WTC11 (cell line): ENCODE data around the gene TEX35. TPM values are rescaled to one million over a fixed set of nuclear protein-coding genes. Genes with fewer than 3 reads are reported as not detected.

Experiments used
- ATAC-seq: fragments of 200-7000 bp; cut with Tn5 transposase; 2 replicates; pipeline ENCODE4 v1.10.0; 2021; ENCODE audit warnings: mild to moderate bottlenecking, moderate library complexity
- CTCF ChIA-PET: fragments of 300-600 bp; sonication (Branson Sonifier 250); formaldehyde crosslinking; loops from one replicate; lab custom pipeline; 2021; ENCODE audit warnings: antibody characterized with exemption; lab: Charles Lee
- POLR2A ChIA-PET: fragments of 350-600 bp; sonication (Branson Sonifier 250); formaldehyde crosslinking; loops from one replicate; lab custom pipeline; 2021; ENCODE audit warnings: antibody characterized with exemption; lab: Charles Lee
- DNase-seq: peaks from one replicate; pipeline ENCODE4 v3.0.0; 2021; ENCODE audit warnings: low spot score
- H3K27ac Mint-ChIP-seq: 2 replicates; pipeline ENCODE4 v1.8.0; 2021; ENCODE audit warnings: mixed read lengths
- H3K27me3 Mint-ChIP-seq: 2 replicates; pipeline ENCODE4 v1.8.0; 2021; ENCODE audit warnings: low read depth, mild to moderate bottlenecking, moderate library complexity, mixed read lengths
- H3K36me3 Mint-ChIP-seq: 2 replicates; pipeline ENCODE4 v1.8.0; 2021; ENCODE audit warnings: mixed read lengths
- H3K4me1 Mint-ChIP-seq: 2 replicates; pipeline ENCODE4 v1.8.0; 2022; ENCODE audit warnings: mixed read lengths
- H3K4me3 Mint-ChIP-seq: 2 replicates; pipeline ENCODE4 v1.8.0; 2021; ENCODE audit warnings: mild to moderate bottlenecking, moderate library complexity, mixed read lengths
- H3K9me3 Mint-ChIP-seq: 2 replicates; pipeline ENCODE4 v1.8.0; 2021; ENCODE audit warnings: mixed read lengths
- AFF4 ChIP-seq: sonication (generic); formaldehyde crosslinking; IDR thresholded peaks from 2 replicates; pipeline ENCODE4 v1.8.1; 2023; ENCODE audit warnings: mild to moderate bottlenecking, missing genetic modification reagents, borderline replicate concordance
- CBFB ChIP-seq: sonication (generic); formaldehyde crosslinking; IDR thresholded peaks from 2 replicates; pipeline ENCODE4 v1.8.1; 2022; ENCODE audit warnings: mild to moderate bottlenecking, low read depth, missing genetic modification reagents
- CDX4 ChIP-seq: fragments of 250-450 bp; sonication (Bioruptor Pico); IDR thresholded peaks from 2 replicates; pipeline ENCODE4 v1.9.0; 2021; ENCODE audit warnings: moderate library complexity, mild to moderate bottlenecking, inconsistent platforms, borderline replicate concordance
- FOXJ3 ChIP-seq: sonication (generic); formaldehyde crosslinking; IDR thresholded peaks from 2 replicates; pipeline ENCODE4 v1.9.0; 2021; ENCODE audit warnings: missing genetic modification reagents, mild to moderate bottlenecking, borderline replicate concordance
- JAZF1 ChIP-seq: fragments of 250-450 bp; sonication (Bioruptor Pico); IDR thresholded peaks from 2 replicates; pipeline ENCODE4 v1.9.0; 2021; ENCODE audit warnings: moderate library complexity, mild to moderate bottlenecking, inconsistent platforms
- KAT7 ChIP-seq: sonication (generic); formaldehyde crosslinking; IDR thresholded peaks from 2 replicates; pipeline ENCODE4 v1.8.1; 2023; ENCODE audit warnings: missing genetic modification reagents, mild to moderate bottlenecking, borderline replicate concordance
- PREB ChIP-seq: sonication (generic); formaldehyde crosslinking; IDR thresholded peaks from 2 replicates; pipeline ENCODE4 v1.8.1; 2022; ENCODE audit warnings: mild to moderate bottlenecking, missing genetic modification reagents, moderate library complexity, borderline replicate concordance
- TEAD4 ChIP-seq: sonication (generic); formaldehyde crosslinking; IDR thresholded peaks from 2 replicates; pipeline ENCODE4 v1.8.0; 2022; ENCODE audit warnings: mild to moderate bottlenecking, missing genetic modification reagents
- ZNF121 ChIP-seq: sonication (generic); formaldehyde crosslinking; IDR thresholded peaks from 2 replicates; pipeline ENCODE4 v1.8.0; 2023; ENCODE audit warnings: missing genetic modification reagents
- ZNF263 ChIP-seq: sonication (generic); formaldehyde crosslinking; IDR thresholded peaks from 2 replicates; pipeline ENCODE4 v1.8.1; 2022; ENCODE audit warnings: low read depth, mild to moderate bottlenecking, moderate library complexity, missing genetic modification reagents
- total RNA-seq: library from RNA; stranded (reverse); gene quantifications from 3 replicates; pipeline ENCODE4 v1.2.3, GENCODE V29; 2021
- TF ChIP-seq, protein P1 (sequence below): sonication (generic); formaldehyde crosslinking; IDR thresholded peaks from 2 replicates; pipeline ENCODE4 v1.8.1; 2022; ENCODE audit warnings: mild to moderate bottlenecking, moderate library complexity, missing genetic modification reagents
- TF ChIP-seq, protein P2 (sequence below): sonication (generic); formaldehyde crosslinking; conservative IDR thresholded peaks from 2 replicates; pipeline ENCODE4 v1.8.1; 2023; ENCODE audit warnings: mild to moderate bottlenecking, low read depth, missing genetic modification reagents, moderate library complexity
- TF ChIP-seq, protein P3 (sequence below): sonication (generic); formaldehyde crosslinking; IDR thresholded peaks from 2 replicates; pipeline ENCODE4 v1.8.0; 2023; ENCODE audit warnings: mild to moderate bottlenecking, missing genetic modification reagents

The TEX35 gene
- total RNA-seq, 1 experiment from 2014 or later: not detected

GRCh38 chr1:178486100-178487069 lies 26.5 kb upstream of the TEX35 start:
- TF ChIP-seq, protein P1, sequence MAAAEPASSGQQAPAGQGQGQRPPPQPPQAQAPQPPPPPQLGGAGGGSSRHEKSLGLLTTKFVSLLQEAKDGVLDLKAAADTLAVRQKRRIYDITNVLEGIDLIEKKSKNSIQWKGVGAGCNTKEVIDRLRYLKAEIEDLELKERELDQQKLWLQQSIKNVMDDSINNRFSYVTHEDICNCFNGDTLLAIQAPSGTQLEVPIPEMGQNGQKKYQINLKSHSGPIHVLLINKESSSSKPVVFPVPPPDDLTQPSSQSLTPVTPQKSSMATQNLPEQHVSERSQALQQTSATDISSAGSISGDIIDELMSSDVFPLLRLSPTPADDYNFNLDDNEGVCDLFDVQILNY (CRISPR knock-in tag): no peak
- TF ChIP-seq PREB (CRISPR knock-in tag): no peak
- TF ChIP-seq TEAD4 (CRISPR knock-in tag): no peak
- TF ChIP-seq, protein P2, sequence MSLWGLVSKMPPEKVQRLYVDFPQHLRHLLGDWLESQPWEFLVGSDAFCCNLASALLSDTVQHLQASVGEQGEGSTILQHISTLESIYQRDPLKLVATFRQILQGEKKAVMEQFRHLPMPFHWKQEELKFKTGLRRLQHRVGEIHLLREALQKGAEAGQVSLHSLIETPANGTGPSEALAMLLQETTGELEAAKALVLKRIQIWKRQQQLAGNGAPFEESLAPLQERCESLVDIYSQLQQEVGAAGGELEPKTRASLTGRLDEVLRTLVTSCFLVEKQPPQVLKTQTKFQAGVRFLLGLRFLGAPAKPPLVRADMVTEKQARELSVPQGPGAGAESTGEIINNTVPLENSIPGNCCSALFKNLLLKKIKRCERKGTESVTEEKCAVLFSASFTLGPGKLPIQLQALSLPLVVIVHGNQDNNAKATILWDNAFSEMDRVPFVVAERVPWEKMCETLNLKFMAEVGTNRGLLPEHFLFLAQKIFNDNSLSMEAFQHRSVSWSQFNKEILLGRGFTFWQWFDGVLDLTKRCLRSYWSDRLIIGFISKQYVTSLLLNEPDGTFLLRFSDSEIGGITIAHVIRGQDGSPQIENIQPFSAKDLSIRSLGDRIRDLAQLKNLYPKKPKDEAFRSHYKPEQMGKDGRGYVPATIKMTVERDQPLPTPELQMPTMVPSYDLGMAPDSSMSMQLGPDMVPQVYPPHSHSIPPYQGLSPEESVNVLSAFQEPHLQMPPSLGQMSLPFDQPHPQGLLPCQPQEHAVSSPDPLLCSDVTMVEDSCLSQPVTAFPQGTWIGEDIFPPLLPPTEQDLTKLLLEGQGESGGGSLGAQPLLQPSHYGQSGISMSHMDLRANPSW (CRISPR knock-in tag): no peak
- TF ChIP-seq CDX4 (CRISPR knock-in tag): no peak
- TF ChIP-seq, all 79 proteins: peak for 0
- Mint-ChIP-seq H3K36me3 (no peaks in the 10 kb centered on the region), H3K9me3 (no peaks in the 10 kb centered on the region), H3K27ac (no peak overlapping the region), H3K4me1 (peaks cover 7% of the 10 kb centered on the region), H3K27me3 (no peaks in the 10 kb centered on the region; the same call in 1 of the 2 replicates), H3K4me3 (no peak overlapping the region)
- ATAC-seq (peak; percentile 46), DNase-seq (no peak)
- CTCF ChIA-PET: interaction anchor here (0.5 to 3.5 kb wide), 2 partner anchors 15 to 687 kb away, joined by 3 to 34 read pairs; no protein-coding TSS in a partner anchor
- POLR2A ChIA-PET: no interaction called here

DNA sequence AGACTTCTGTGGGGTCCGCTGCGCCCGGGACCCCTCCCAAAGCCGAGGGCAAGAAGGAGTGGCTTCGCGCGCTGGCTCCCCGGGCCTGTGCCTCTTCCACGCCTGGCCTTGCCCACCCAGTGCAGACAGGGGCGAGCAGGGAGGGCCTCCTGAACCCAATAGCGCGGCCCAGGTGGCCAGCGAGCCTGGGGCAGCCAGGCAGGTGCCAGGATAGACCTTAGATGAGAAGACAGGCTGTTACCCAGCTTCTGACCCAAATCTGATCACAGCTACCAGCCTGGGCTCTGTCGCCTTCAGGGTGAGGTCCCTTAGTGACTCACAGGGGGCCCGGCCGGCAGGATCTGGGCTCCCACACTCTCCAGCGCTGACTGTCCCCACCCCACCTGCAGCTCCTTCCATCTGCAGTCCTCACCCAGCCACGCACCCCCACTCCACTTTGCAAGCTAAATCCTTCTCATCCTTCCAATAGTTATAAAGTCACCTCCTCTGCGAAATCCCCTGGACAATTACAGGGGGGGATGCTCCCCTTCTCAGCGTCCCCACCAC lies 25.8 kb upstream of the TEX35 start:
- no peak; the same call in 1 of the 2 replicates for ATAC-seq
- POLR2A ChIA-PET: no interaction called here
- CTCF ChIA-PET: interaction anchor here (3.5 kb wide), 1 partner anchor 14 kb away, joined by 34 read pairs; no protein-coding TSS in a partner anchor
- DNase-seq: no peak
- Mint-ChIP-seq H3K4me3 (no peak overlapping the region), H3K27me3 (no peaks in the 10 kb centered on the region; the same call in 1 of the 2 replicates), H3K4me1 (peaks cover 7% of the 10 kb centered on the region), H3K36me3 (no peaks in the 10 kb centered on the region), H3K9me3 (no peaks in the 10 kb centered on the region), H3K27ac (no peak overlapping the region)
- TF ChIP-seq FOXJ3 (CRISPR knock-in tag): no peak

DNA sequence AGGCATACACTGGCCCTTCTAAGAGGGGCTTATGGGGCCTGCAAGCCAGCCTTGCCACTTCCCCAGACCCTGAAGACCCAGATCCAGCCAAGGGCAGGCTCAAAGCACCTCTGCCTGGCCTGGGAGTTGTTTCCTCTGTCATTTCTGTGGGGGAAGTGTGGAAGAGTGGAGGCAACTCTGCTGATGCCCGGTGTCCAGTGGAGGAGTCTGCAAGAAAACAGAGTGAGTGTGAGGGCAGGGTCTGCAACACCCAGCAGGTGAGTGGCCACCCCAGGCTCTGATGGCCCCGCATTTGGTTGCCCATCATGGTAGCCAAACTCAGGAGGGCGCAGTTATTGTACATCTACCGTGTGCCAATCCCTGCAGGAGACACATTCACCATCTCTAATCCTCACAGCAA lies 24.5 kb upstream of the TEX35 start:
- Mint-ChIP-seq H3K4me3 (no peak overlapping the region), H3K4me1 (peaks cover 7% of the 10 kb centered on the region), H3K27me3 (no peaks in the 10 kb centered on the region; the same call in 1 of the 2 replicates), H3K27ac (no peak overlapping the region), H3K36me3 (no peaks in the 10 kb centered on the region), H3K9me3 (no peaks in the 10 kb centered on the region)
- no peak for DNase-seq
- ChIA-PET POLR2A (no interaction called here), CTCF (interaction anchor here (3.5 kb wide), 1 partner anchor 13 kb away, joined by 34 read pairs; no protein-coding TSS in a partner anchor)
- no peak for ATAC-seq
- TF ChIP-seq ZNF121 (CRISPR knock-in tag): no peak
- TF ChIP-seq, protein P3, sequence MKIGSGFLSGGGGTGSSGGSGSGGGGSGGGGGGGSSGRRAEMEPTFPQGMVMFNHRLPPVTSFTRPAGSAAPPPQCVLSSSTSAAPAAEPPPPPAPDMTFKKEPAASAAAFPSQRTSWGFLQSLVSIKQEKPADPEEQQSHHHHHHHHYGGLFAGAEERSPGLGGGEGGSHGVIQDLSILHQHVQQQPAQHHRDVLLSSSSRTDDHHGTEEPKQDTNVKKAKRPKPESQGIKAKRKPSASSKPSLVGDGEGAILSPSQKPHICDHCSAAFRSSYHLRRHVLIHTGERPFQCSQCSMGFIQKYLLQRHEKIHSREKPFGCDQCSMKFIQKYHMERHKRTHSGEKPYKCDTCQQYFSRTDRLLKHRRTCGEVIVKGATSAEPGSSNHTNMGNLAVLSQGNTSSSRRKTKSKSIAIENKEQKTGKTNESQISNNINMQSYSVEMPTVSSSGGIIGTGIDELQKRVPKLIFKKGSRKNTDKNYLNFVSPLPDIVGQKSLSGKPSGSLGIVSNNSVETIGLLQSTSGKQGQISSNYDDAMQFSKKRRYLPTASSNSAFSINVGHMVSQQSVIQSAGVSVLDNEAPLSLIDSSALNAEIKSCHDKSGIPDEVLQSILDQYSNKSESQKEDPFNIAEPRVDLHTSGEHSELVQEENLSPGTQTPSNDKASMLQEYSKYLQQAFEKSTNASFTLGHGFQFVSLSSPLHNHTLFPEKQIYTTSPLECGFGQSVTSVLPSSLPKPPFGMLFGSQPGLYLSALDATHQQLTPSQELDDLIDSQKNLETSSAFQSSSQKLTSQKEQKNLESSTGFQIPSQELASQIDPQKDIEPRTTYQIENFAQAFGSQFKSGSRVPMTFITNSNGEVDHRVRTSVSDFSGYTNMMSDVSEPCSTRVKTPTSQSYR (CRISPR knock-in tag): no peak
- no peak for TF ChIP-seq ZNF263 (CRISPR knock-in tag)
- TF ChIP-seq JAZF1 (CRISPR knock-in tag): no peak
- TF ChIP-seq AFF4 (CRISPR knock-in tag): no peak
- no peak for TF ChIP-seq CBFB (CRISPR knock-in tag)
- no peak for TF ChIP-seq KAT7 (CRISPR knock-in tag)
